Omental fat pad (tissue), 4 donors: Measurements from ENCODE around the gene TTC7B. TPM values are rescaled to one million over a fixed set of nuclear protein-coding genes. Genes with fewer than 3 reads are reported as not detected.

Source experiments
- ATAC-seq: fragments of 150-250 bp; one replicate; pipeline ENCODE4 v1.9.1; 2016; ENCODE audit warnings: mild to moderate bottlenecking, moderate library complexity; ENCODE audit not compliant: low FRiP score
- DNase-seq: peaks from one replicate; pipeline ENCODE4 v3.0.0-alpha.2; 2019; ENCODE audit warnings: low spot score
- total RNA-seq, 4 donors: library from RNA; depleted of rRNA; stranded (reverse); fragments of >200 nt; gene quantifications; one replicate each; pipeline ENCODE4 v1.1.0, GENCODE V29; 2016
- TF ChIP-seq, protein P1 (sequence below), 3 donors: fragments of 450-650 bp; IDR thresholded peaks; one replicate each; pipeline ENCODE4 v1.5.1; 2016 to 2017; ENCODE audit warnings: antibody characterized with exemption in 3 of 3, mild to moderate bottlenecking in 3 of 3, moderate library complexity in 2 of 3

The TTC7B gene
- total RNA-seq, 4 donors from 2014 or later, result 31.9 to 56.3 (median 38.4) TPM

DNA sequence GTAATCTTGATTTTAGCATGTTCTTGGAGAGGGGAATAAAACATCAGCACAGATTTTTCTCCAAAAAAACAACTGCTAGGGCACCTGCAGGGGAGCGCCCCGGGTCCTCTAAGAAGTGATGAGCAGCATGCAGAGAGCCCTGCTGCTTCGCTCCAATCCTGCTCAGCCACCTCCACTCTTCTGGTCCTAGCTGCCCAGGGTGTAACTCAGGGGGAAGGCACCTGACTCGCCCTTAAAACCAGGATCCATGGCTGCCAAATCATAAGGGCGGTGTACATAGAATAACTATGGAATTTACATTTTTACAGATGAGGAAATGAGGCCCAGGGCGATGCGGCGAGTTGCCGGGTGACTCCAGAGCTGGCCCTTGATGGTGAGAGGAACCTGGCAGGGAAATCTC, 214.7 kb downstream of the TTC7B start:
- ATAC-seq (no peak), DNase-seq (no peak)
- TF ChIP-seq, protein P1, sequence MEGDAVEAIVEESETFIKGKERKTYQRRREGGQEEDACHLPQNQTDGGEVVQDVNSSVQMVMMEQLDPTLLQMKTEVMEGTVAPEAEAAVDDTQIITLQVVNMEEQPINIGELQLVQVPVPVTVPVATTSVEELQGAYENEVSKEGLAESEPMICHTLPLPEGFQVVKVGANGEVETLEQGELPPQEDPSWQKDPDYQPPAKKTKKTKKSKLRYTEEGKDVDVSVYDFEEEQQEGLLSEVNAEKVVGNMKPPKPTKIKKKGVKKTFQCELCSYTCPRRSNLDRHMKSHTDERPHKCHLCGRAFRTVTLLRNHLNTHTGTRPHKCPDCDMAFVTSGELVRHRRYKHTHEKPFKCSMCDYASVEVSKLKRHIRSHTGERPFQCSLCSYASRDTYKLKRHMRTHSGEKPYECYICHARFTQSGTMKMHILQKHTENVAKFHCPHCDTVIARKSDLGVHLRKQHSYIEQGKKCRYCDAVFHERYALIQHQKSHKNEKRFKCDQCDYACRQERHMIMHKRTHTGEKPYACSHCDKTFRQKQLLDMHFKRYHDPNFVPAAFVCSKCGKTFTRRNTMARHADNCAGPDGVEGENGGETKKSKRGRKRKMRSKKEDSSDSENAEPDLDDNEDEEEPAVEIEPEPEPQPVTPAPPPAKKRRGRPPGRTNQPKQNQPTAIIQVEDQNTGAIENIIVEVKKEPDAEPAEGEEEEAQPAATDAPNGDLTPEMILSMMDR (IDR thresholded peaks at IDR 0.05), result no peak

GRCh38 chr14:90600619-90601018, 215.6 kb downstream of the TTC7B start:
- TF ChIP-seq, protein P1 (IDR thresholded peaks at IDR 0.05), result no peak
- no peak for ATAC-seq
- no peak for DNase-seq

DNA sequence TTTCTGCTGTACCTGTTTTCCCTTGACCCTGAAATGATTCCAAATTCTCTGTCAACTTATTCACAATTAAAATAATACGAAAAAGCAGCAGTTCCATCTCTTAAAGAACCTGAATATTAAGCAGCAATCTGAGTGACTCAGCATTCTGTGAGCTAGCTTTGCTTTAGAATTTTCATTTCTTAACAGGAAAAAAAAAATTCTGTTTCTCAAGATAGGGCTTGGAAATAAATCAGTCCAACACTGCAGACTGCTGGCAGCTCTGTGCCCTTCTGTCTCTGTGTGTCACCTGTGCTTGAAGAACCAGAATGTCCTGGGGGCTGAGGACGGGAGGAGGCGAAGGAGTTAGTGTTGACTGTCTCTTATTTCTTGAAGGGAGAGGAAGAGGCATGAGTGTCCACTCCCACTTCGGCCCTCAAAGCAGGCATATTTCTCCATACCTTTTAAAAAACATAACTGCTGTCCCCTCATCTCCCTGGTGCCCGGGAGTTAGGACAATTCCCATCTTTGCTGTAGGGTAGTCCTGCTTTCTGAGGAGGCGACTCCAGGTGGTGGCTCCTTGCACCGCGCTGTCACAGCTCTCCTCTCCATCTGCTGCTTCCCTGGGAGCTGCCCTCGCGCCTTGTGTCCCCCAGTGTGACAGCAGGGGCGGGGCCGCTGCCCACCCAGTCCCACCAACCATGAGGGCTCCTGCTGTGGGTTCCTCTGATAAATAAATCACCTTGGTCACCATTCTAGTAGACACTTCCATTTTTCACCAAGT, 216.3 kb downstream of the TTC7B start:
- DNase-seq (no peak), ATAC-seq (peak; percentile 53)
- TF ChIP-seq, protein P1 (IDR thresholded peaks at IDR 0.05), result no peak

- ATAC-seq (no peak), DNase-seq (no peak)
- TF ChIP-seq, protein P1 (IDR thresholded peaks at IDR 0.05), result no peak
These were observed 216.9 kb downstream of the TTC7B start for GRCh38 chr14:90599339-90599738.

GRCh38 chr14:90597961-90598360, 218.3 kb downstream of the TTC7B start:
- TF ChIP-seq, protein P1 (IDR thresholded peaks at IDR 0.05), result no peak
- DNase-seq (no peak), ATAC-seq (no peak)

DNA sequence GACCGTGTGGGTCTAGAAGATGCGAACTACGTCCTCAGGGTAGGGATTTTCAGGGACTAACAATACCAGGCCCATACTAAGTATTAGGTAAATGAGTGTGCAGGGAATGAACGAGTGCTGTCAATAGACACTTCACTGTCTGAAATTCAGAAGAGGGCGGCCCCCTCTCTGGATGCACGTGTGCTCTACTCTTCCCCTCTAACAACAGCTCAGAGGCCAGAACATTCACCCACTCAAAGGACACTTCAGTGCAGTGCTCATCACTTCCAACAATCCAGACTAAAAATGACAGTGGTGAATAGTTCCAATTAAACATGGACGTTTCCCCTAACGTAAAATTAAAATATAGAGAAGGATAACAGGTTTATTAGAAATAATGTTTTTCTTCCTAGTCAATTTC, 219.5 kb downstream of the TTC7B start:
- ATAC-seq (no peak), DNase-seq (no peak)
- TF ChIP-seq, protein P1 (IDR thresholded peaks at IDR 0.05), result no peak
